ENCODE data around the gene CCDC192.

Gene CCDC192

GRCh38 chr5:127892467-127893207, 189.4 kb downstream of the CCDC192 start:
- no peak for TF ChIP-seq ZFX (IDR thresholded peaks at IDR 0.05; ENCODE audit: borderline replicate concordance)
- TF ChIP-seq, protein P1, sequence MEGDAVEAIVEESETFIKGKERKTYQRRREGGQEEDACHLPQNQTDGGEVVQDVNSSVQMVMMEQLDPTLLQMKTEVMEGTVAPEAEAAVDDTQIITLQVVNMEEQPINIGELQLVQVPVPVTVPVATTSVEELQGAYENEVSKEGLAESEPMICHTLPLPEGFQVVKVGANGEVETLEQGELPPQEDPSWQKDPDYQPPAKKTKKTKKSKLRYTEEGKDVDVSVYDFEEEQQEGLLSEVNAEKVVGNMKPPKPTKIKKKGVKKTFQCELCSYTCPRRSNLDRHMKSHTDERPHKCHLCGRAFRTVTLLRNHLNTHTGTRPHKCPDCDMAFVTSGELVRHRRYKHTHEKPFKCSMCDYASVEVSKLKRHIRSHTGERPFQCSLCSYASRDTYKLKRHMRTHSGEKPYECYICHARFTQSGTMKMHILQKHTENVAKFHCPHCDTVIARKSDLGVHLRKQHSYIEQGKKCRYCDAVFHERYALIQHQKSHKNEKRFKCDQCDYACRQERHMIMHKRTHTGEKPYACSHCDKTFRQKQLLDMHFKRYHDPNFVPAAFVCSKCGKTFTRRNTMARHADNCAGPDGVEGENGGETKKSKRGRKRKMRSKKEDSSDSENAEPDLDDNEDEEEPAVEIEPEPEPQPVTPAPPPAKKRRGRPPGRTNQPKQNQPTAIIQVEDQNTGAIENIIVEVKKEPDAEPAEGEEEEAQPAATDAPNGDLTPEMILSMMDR (IDR thresholded peaks at IDR 0.05), result no peak
- peak overlapping the region; percentile 31 for H3K27ac ChIP-seq

GRCh38 chr5:127893232-127893631, 190.0 kb downstream of the CCDC192 start:
- H3K27ac ChIP-seq, result peak overlapping the region; percentile 31
- TF ChIP-seq ZFX (IDR thresholded peaks at IDR 0.05; ENCODE audit: borderline replicate concordance), result no peak
- TF ChIP-seq, protein P1 (IDR thresholded peaks at IDR 0.05), result no peak

- no peak overlapping the region for H3K27ac ChIP-seq
- TF ChIP-seq, protein P1 (IDR thresholded peaks at IDR 0.05), result no peak
- no peak for TF ChIP-seq ZFX (IDR thresholded peaks at IDR 0.05; ENCODE audit: borderline replicate concordance)
These were observed 191.3 kb downstream of the CCDC192 start for GRCh38 chr5:127894461-127894860.

GRCh38 chr5:127898551-127899213, 195.5 kb downstream of the CCDC192 start:
- TF ChIP-seq ZFX (IDR thresholded peaks at IDR 0.05; ENCODE audit: borderline replicate concordance), result no peak
- TF ChIP-seq, protein P1 (IDR thresholded peaks at IDR 0.05), result no peak
- peak overlapping the region; percentile 20; the same call in 1 of the 2 replicates for H3K27ac ChIP-seq

DNA sequence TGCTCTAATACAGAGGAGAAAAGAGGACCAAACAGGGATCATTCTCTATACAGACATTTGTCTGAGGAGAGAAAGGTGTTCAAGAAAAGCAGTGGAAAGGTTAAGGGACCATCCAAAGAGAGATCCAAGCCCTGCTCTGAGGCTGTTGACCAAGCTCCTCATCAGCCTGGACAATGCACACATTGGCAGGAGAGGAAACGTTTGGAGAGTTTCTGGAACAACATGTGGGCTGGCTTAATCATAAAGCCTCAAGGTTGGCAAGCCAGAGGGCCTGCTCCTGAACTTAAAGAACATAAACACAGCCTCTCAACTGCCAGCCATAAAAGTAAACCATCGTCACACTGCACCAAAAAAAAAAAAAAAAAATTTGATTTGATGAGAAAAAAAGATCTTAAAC, 196.0 kb downstream of the CCDC192 start:
- peak overlapping the region; percentile 20; the same call in 1 of the 2 replicates for H3K27ac ChIP-seq
- TF ChIP-seq ZFX (IDR thresholded peaks at IDR 0.05; ENCODE audit: borderline replicate concordance), result no peak
- TF ChIP-seq, protein P1 (IDR thresholded peaks at IDR 0.05), result no peak

DNA sequence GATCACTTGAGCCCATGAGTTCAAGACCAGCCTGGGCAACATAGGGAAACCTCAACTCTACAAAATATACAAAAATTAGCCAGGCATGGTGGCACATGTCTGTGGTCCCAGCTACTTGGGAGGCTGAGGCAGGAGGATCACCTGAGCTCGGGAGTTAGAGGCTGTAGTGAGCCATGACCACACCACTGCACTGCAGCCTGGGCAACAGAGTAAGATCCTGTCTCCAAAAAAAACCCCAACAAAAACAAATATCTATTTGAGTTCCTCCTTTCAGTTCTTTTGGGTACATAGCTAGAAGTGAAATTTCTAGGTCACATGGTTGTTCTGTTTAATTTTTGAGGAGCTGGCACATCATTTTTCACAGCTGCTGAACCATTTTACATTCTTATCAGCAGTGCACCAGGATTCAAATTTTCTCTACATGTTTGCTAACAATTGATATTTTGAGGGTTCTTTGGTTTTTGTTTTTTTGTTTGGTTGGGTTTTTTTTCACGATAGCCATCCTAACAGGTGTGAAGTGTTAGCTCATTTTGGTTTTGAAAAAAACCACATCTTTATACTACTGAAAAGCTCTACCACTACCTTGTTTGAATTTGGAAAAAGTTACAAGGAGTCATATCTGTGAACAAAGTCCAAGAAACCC, 203.5 kb downstream of the CCDC192 start:
- no peak overlapping the region for H3K27ac ChIP-seq
- TF ChIP-seq, protein P1 (IDR thresholded peaks at IDR 0.05), result no peak
- TF ChIP-seq ZFX (IDR thresholded peaks at IDR 0.05; ENCODE audit: borderline replicate concordance), result no peak
